IMR-90 (cell line): ENCODE results near the gene ZDHHC3. TPM values are rescaled to one million over a fixed set of nuclear protein-coding genes. Genes with fewer than 3 reads are reported as not detected.

Experiments used
- ATAC-seq: fragments of 200-7000 bp; cut with Tn5 transposase; 2 replicates; pipeline ENCODE4 v1.9.1; 2020; ENCODE audit warnings: low read depth, mild to moderate bottlenecking, moderate library complexity
- BruUV-seq: library from RNA; stranded (reverse); fragments of 400-500 nt; replicated peaks from 2 replicates; lab custom pipeline; 2021; lab: Mats Ljungman, UMichigan
- CTCF ChIA-PET: fragments of 300-600 bp; formaldehyde crosslinking; extraction: SDS; loops from one replicate; lab custom pipeline; 2021; ENCODE audit warnings: antibody characterized with exemption; lab: Yijun Ruan, JAX
- POLR2A ChIA-PET: fragments of 300-600 bp; sonication (Branson Sonifier 250); formaldehyde crosslinking; loops from one replicate; lab custom pipeline; 2022; ENCODE audit warnings: antibody characterized with exemption; ENCODE audit not compliant: unreplicated experiment; lab: Charles Lee
- DNase-seq: peaks from one replicate; pipeline ENCODE4 v3.0.0; 2013
- H2AFZ ChIP-seq: replicated peaks from 2 replicates; pipeline ENCODE3; 2013; ENCODE audit warnings: low read length, mild to moderate bottlenecking; ENCODE audit not compliant: poor library complexity
- H2AK5ac ChIP-seq: 2 replicates; pipeline ENCODE4 v1.6.1; 2013; ENCODE audit warnings: low read depth, low read length, inconsistent platforms
- H2AK9ac ChIP-seq: replicated peaks from 2 replicates; pipeline ENCODE3; 2013; ENCODE audit warnings: mild to moderate bottlenecking, low read depth, low read length, moderate library complexity; ENCODE audit not compliant: poor library complexity
- H2BK120ac ChIP-seq: 2 replicates; pipeline ENCODE4 v1.6.1; 2013; ENCODE audit warnings: low read depth, low read length, inconsistent platforms
- H2BK15ac ChIP-seq: 3 replicates; pipeline ENCODE4 v1.6.1; 2013; ENCODE audit warnings: low read depth, low read length, inconsistent platforms
- H2BK20ac ChIP-seq: 2 replicates; pipeline ENCODE4 v1.6.1; 2013; ENCODE audit warnings: low read depth, mild to moderate bottlenecking, inconsistent platforms, low read length, moderate library complexity
- H2BK5ac ChIP-seq: 2 replicates; pipeline ENCODE4 v1.6.1; 2013; ENCODE audit warnings: mild to moderate bottlenecking, low read depth, low read length, inconsistent platforms; ENCODE audit not compliant: poor library complexity, severe bottlenecking
- H3K14ac ChIP-seq: replicated peaks from 2 replicates; pipeline ENCODE4 v1.6.1; 2013; ENCODE audit warnings: low read depth, low read length, inconsistent platforms
- H3K18ac ChIP-seq: 2 replicates; pipeline ENCODE4 v1.6.1; 2013; ENCODE audit warnings: low read depth, low read length, control low read depth
- H3K23ac ChIP-seq: 2 replicates; pipeline ENCODE4 v1.6.1; 2013; ENCODE audit warnings: low read depth, low read length, inconsistent platforms
- H3K27ac ChIP-seq: 2 replicates; pipeline ENCODE4 v1.5.1; 2013; ENCODE audit warnings: mild to moderate bottlenecking, control low read depth, low read length; ENCODE audit not compliant: insufficient read depth
- H3K27me3 ChIP-seq: 2 replicates; pipeline ENCODE4 v1.6.1; 2013; ENCODE audit warnings: low read length; ENCODE audit not compliant: control insufficient read depth, insufficient read depth
- H3K36me3 ChIP-seq: 2 replicates; pipeline ENCODE4 v1.6.1; 2013; ENCODE audit warnings: low read length, mixed read lengths; ENCODE audit not compliant: control insufficient read depth, insufficient read depth
- H3K4ac ChIP-seq: 2 replicates; pipeline ENCODE4 v1.6.1; 2013; ENCODE audit warnings: low read depth, low read length, inconsistent platforms
- H3K4me1 ChIP-seq: 2 replicates; pipeline ENCODE4 v1.6.1; 2013; ENCODE audit warnings: low read length, mixed read lengths; ENCODE audit not compliant: control insufficient read depth, insufficient read depth
- H3K4me2 ChIP-seq: 2 replicates; pipeline ENCODE4 v1.6.1; 2013; ENCODE audit warnings: low read depth, mild to moderate bottlenecking, control low read depth, low read length, moderate library complexity
- H3K4me3 ChIP-seq: 2 replicates; pipeline ENCODE4 v1.5.1; 2013; ENCODE audit warnings: low read depth, mild to moderate bottlenecking, control low read depth, low read length, moderate library complexity; ENCODE audit not compliant: insufficient read depth
- H3K56ac ChIP-seq: 2 replicates; pipeline ENCODE4 v1.6.1; 2013; ENCODE audit warnings: low read length, inconsistent platforms; ENCODE audit not compliant: insufficient read depth; ENCODE audit errors: extremely low read depth
- H3K79me1 ChIP-seq, 2 experiments: 2 replicates each; pipeline ENCODE4 v1.6.1; 2013; ENCODE audit warnings: low read length in 2 of 2, inconsistent platforms in 1 of 2, low read depth in 1 of 2
- H3K9ac ChIP-seq: 2 replicates; pipeline ENCODE4 v1.6.1; 2013; ENCODE audit warnings: low read depth, low read length, control low read depth
- H3K9me1 ChIP-seq: 2 replicates; pipeline ENCODE4 v1.6.1; 2013; ENCODE audit warnings: low read length, inconsistent platforms; ENCODE audit not compliant: insufficient read depth
- H3K9me3 ChIP-seq: 2 replicates; pipeline ENCODE4 v1.6.1; 2013; ENCODE audit warnings: low read length; ENCODE audit not compliant: control insufficient read depth, insufficient read depth
- H4K20me1 ChIP-seq: 2 replicates; pipeline ENCODE4 v1.6.1; 2013; ENCODE audit warnings: low read length, inconsistent platforms; ENCODE audit not compliant: insufficient read depth
- H4K5ac ChIP-seq: 2 replicates; pipeline ENCODE4 v1.6.1; 2013; ENCODE audit warnings: mild to moderate bottlenecking, low read depth, low read length, control low read depth
- H4K8ac ChIP-seq, 2 experiments: 2 replicates each; pipeline ENCODE4 v1.6.1; 2013; ENCODE audit warnings: low read depth in 2 of 2, low read length in 2 of 2, control low read depth in 1 of 2, inconsistent platforms in 1 of 2
- H4K91ac ChIP-seq: 2 replicates; pipeline ENCODE4 v1.6.1; 2013; ENCODE audit warnings: low read depth, low read length, inconsistent platforms; ENCODE audit not compliant: insufficient read depth
- BHLHE40 ChIP-seq: fragments of 150-350 bp; IDR thresholded peaks from 2 replicates; pipeline ENCODE4 v1.6.1; 2016; ENCODE audit warnings: mild to moderate bottlenecking, low read depth, low read length
- CTCF ChIP-seq: conservative IDR thresholded peaks from 2 replicates; pipeline ENCODE4 v1.5.1; 2012; ENCODE audit warnings: mild to moderate bottlenecking, low read depth, low read length, improper control_type of control experiment
- FOS ChIP-seq: fragments of 150-350 bp; IDR thresholded peaks from 2 replicates; pipeline ENCODE4 v1.6.1; 2016; ENCODE audit warnings: low read depth, low read length
- MAFK ChIP-seq: IDR thresholded peaks from 2 replicates; pipeline ENCODE4 v1.6.1; 2012; ENCODE audit warnings: low read depth, low read length, improper control_type of control experiment
- RAD21 ChIP-seq: IDR thresholded peaks from 2 replicates; pipeline ENCODE4 v1.6.1; 2012; ENCODE audit warnings: low read length, improper control_type of control experiment
- SMC3 ChIP-seq: fragments of 150-350 bp; IDR thresholded peaks from 2 replicates; pipeline ENCODE4 v1.6.1; 2016; ENCODE audit warnings: low read depth, mild to moderate bottlenecking, antibody characterized with exemption, low read length, moderate library complexity
- WGBS, 2 experiments: methylation state at CpG; one replicate each; pipeline versions ENCODE4 v1.1.5 to v1.1.7; 2013; ENCODE audit warnings: missing lambda C conversion rate in 2 of 2; ENCODE audit not compliant: insufficient read length in 1 of 2; ENCODE audit errors: extremely low coverage in 2 of 2; 5-methylcytosine and 5-hydroxymethylcytosine counted together
- dilution Hi-C: fragments of 300-500 bp; cut with HindIII; formaldehyde crosslinking; loops from one replicate; pipeline ENCODE4 v1.14.3; 2018; ENCODE audit warnings: low sequenced_read_pairs; ENCODE audit not compliant: unreplicated experiment
- in situ Hi-C: fragments of 300-500 bp; cut with MboI; formaldehyde crosslinking; loops from 3 replicates; pipeline ENCODE4 v1.14.3; 2019; ENCODE audit warnings: low sequenced_read_pairs, inconsistent platforms, mixed read lengths
- intact Hi-C: fragments of 100-400 bp; cut with micrococcal nuclease; formaldehyde crosslinking; loops from 2 replicates; pipeline ENCODE4 v1.10.0; 2022
- polyA plus RNA-seq, 3 experiments: library from polyadenylated mRNA; depleted of rRNA; stranded (reverse); fragments of >200 nt; gene quantifications; 2 replicates each; pipeline ENCODE4 v1.2.3, GENCODE V29; 2012; ENCODE audit warnings: low replicate concordance in 1 of 3
- total RNA-seq: library from RNA; depleted of rRNA; stranded (reverse); fragments of >200 nt; gene quantifications from 2 replicates; pipeline ENCODE4 v1.2.3, GENCODE V29; 2012

Gene ZDHHC3
- total and polyA plus RNA-seq, 2 of the 4 experiments (the other 2 are of a cell fraction): 57.7 to 59.6 TPM

GRCh38 chr3:44982817-44983216, 6.8 kb upstream of the ZDHHC3 start:
- Histone ChIP-seq H4K91ac (no peak overlapping the region), H2BK120ac (no peak overlapping the region), H3K9ac (no peak overlapping the region), H4K8ac (no peak overlapping the region), H2AK9ac (no peak overlapping the region), H3K4me2 (no peak overlapping the region), H3K14ac (no peak overlapping the region), H3K36me3 (no peaks in the 10 kb centered on the region), H3K4me3 (no peak overlapping the region), H2AFZ (no peak overlapping the region), H2BK5ac (no peak overlapping the region), H3K4ac (no peak overlapping the region), H3K4me1 (no peaks in the 10 kb centered on the region), H3K27me3 (no peaks in the 10 kb centered on the region), H3K9me1 (peaks cover 4% of the 10 kb centered on the region; the same call in 1 of the 2 replicates), H3K9me3 (no peaks in the 10 kb centered on the region), H2BK15ac (no peak overlapping the region), H2BK20ac (no peak overlapping the region), H3K79me1 (peaks cover 53 to 70% of the 10 kb centered on the region in 2 experiments), H4K20me1 (peaks cover 42% of the 10 kb centered on the region), H3K56ac (no peak overlapping the region), H4K5ac (no peak overlapping the region), H3K23ac (no peak overlapping the region), H3K18ac (no peak overlapping the region), H3K27ac (no peak overlapping the region), H2AK5ac (no peak overlapping the region)
- intact Hi-C loops (no loop called here), in situ Hi-C loops (no loop called here), dilution Hi-C loops (no loop called here)
- TF ChIP-seq FOS (no peak), SMC3 (no peak), BHLHE40 (no peak), MAFK (no peak), RAD21 (no peak), CTCF (no peak)
- WGBS, 2 experiments: no CpG with 5 or more reads among the region's 3 CpGs
- DNase-seq (no peak), ATAC-seq (no peak)
- CTCF ChIA-PET: no interaction called here
- BruUV-seq: no TSS peak
- POLR2A ChIA-PET: no interaction called here
